HG03439 (cell line): ENCODE data around the gene RNF26.
"Not testable (repeated sequence)": the region's sequence is repeated elsewhere in the genome, so short reads cannot be mapped to it uniquely, and the experiment has no call there.

ENCODE experiments used
- ATAC-seq: cut with Tn5 transposase; IDR thresholded peaks from one replicate; pipeline ENCODE4 v1.9.1; 2021; ENCODE audit warnings: mild to moderate bottlenecking, moderate library complexity; ENCODE audit not compliant: unreplicated experiment

Gene RNF26

DNA sequence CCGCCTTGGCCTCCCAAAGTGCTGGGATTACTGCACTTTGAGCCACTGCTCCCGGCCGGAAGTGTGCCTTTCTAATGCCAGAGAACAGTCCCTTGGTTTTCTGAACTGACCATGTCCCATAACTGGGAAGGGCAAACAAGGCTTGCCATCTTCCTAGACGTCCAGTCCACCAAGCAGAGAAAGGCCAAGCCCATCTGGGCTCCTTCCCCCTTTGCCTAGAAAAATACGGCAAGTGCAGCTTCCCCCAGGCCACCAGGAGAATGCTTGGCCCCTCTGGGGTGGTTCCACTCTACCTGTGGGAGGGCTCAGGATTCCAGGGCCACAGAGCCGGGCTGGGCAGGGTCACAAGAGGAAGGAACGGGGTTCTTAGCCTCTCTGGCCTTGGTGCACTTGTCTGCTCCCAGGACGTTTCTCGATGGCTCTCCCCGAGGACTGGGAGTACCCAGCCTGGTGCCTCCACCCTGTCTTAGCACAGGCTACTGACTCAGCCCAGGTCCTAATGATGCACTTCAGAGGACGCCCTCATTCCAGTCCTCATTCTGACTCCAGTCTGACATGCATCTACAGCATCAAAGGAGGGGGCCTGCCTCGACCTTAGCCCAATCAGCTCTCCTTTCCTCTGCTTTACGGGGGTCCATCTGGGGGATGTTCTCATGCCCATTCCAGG, 46.0 kb downstream of the RNF26 start:
- ATAC-seq, result no peak

DNA sequence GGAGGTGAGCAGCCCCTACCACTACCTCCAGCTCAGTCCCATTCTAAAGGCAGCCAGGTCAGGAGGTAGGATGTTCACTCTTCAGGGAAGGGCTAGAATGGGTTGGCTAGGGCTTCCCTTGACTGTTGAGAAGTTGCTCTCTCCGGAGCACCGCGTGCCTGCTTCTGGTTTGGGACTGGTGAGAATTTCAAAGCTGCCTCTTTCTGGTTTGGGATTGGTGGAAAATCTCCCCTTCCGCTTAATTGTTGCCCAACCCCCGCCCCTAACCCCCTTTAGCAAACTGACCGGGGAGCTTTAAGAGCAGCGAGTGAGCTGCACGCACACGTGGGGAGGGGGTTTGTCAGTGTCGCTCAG, 46.5 kb downstream of the RNF26 start:
- ATAC-seq, result no peak

DNA sequence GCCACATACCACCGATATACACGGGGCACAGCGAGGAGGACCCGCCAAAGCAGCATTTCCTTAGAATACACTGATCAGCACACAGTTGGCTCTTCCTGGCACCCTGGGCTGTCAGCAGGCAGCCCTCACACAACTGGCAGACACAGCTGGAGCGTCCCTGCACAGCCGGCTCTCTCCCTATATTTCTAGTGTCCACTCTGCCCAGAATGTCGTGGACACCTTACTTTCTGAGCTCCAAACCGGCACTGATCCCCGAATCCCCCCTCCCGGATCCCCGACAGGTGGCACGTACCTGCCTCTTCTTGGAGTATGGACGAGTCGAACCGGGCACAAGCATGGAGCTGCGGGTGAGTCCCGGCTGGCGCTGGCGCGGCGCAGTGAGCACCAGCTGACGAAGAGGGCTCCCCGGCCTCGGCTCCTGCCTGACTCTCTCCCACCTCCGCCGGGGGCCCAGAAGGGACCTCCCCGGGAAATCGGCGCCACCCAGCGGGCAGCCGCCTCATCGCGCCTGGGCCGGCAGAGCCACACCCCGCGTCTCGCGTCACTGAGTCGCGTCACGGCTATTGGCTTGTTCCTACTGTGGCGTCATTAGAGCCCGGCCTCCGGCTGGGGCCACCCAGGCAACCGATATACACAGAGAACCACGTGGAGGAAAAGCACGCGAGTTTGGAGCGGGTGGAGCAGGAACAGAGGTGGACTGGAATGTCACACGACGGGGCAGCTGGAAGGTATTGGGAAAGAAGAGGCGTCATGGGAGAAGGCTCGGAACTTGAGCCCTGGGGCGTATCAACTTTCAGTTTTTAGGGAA, 47.1 kb downstream of the RNF26 start, which contains the start of gene USP2:
Gene USP2, minus strand, starts transcription at position 510 of the 808 bp plus-strand sequence. CDS start 8,210 bp downstream, outside the sequence.
- peak; percentile 99 for ATAC-seq

DNA sequence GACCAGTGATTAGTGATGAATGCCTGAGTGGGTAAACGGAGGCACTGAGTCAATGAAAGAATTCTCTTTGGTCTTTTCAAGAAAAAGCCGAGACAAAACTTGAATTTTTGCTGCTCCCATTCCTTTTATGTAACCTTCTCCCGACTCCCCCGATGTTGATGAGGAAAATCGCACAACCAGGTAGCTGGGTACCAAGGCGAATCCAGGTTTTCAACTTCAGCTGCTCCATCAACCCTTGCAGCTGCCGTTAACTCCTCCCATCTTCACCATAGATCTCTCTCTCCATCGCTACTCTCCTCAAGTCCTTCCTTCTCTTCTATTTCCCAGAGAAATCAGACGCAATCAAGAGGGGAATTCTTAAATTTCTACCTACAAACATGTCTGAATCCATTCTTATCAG, 47.8 kb downstream of the RNF26 start:
- ATAC-seq, result no peak

DNA sequence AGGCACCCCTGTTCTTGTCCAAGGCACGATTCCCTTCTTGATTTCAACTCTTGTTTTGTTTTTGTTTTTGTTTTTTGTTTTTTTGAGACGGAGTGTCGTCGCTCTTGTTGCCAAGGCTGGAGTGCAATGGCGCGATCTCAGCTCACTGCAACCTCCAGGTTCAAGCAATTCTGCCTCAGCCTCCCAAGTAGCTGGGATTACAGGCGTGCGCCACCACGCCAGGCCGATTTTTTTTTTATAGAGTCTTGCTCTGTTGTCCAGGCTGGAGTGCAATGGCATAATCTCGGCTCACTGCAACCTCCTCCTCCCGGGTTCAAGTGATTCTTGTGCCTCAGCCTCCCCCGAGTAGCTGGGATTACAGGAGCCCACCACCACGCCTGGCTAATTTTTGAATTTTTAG, 48.2 kb downstream of the RNF26 start:
- not testable (repeated sequence) for ATAC-seq

DNA sequence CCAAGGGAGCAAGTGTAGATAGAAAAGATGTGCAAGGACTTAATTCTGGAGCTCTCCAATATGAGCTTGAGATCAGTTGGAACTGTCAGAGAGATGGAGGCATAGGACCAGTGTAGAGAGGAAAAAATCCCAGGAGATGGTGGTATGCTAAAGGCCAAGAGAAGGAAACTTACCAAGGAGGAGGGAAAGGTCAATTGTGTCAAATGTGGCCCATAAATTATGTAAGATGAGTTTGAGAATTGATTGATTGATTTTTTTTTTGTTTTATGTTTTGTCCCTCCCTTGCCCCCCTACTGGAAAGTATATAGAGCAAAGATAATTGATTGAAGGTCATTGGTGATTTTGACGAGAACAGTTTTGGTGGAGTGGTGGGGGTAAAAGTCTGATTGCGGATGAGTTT, 50.0 kb downstream of the RNF26 start:
- ATAC-seq, result no peak
